LNCAP (cell line): Measurements from ENCODE around the gene GATA5.

Experiments used
- CTCF ChIP-seq: fragments of 450-650 bp; IDR thresholded peaks from 2 replicates; pipeline ENCODE4 v1.5.1; 2017; ENCODE audit warnings: mild to moderate bottlenecking

The GATA5 gene

GRCh38 chr20:62479656-62480055 is 3.9 kb upstream of the GATA5 start:
- TF ChIP-seq CTCF: no peak

GRCh38 chr20:62479156-62479555 is 3.4 kb upstream of the GATA5 start:
- TF ChIP-seq CTCF: no peak

- 0 out of 2 replicates have a peak, but pooled peaks have one; percentile 24 for TF ChIP-seq CTCF
These were observed 2.1 kb upstream of the GATA5 start for GRCh38 chr20:62477669-62478455.

GRCh38 chr20:62476056-62476838 is 452 bp upstream of the GATA5 start:
- TF ChIP-seq CTCF: no peak

- TF ChIP-seq CTCF: no peak
These were observed 596 bp downstream of the GATA5 start for GRCh38 chr20:62475027-62475771.

GRCh38 chr20:62474604-62475026 is 1.2 kb downstream of the GATA5 start:
- no peak for TF ChIP-seq CTCF
